Activated CD8-positive, alpha-beta memory T cell treated with anti-CD3 and anti-CD28 coated beads, Interleukin-2, amount 50 U/mL, for 1 hour (primary cell): Measurements from ENCODE around the gene A4GALT.
"Not testable (repeated sequence)": the region's sequence is repeated elsewhere in the genome, so short reads cannot be mapped to it uniquely, and the experiment has no call there.

Experiments
- DNase-seq: peaks from one replicate; pipeline ENCODE4 v3.0.0-alpha.2; 2020; ENCODE audit errors: extremely low read depth

Gene A4GALT

GRCh38 chr22:42740320-42740719, 19.6 kb upstream of the A4GALT start:
- DNase-seq = not testable (repeated sequence)

- DNase-seq = no peak
These were observed 13.7 kb upstream of the A4GALT start for GRCh38 chr22:42734406-42734805.

GRCh38 chr22:42733394-42733793, 12.7 kb upstream of the A4GALT start:
- DNase-seq = not testable (repeated sequence)

GRCh38 chr22:42732081-42732480, 11.4 kb upstream of the A4GALT start:
- no peak for DNase-seq

GRCh38 chr22:42726811-42727210, 6.1 kb upstream of the A4GALT start:
- no peak for DNase-seq

GRCh38 chr22:42725606-42726355, 5.1 kb upstream of the A4GALT start:
- no peak for DNase-seq

- no peak for DNase-seq
These were observed 3.4 kb upstream of the A4GALT start for GRCh38 chr22:42724062-42724461.

GRCh38 chr22:42721045-42721434, 370 bp upstream of the A4GALT start:
- DNase-seq = no peak

GRCh38 chr22:42719656-42720262, 911 bp downstream of the A4GALT start:
- DNase-seq = no peak

GRCh38 chr22:42719133-42719532, 1.5 kb downstream of the A4GALT start:
- no peak for DNase-seq

GRCh38 chr22:42717197-42717928, 3.3 kb downstream of the A4GALT start:
- no peak for DNase-seq

- no peak for DNase-seq
These were observed 4.0 kb downstream of the A4GALT start for GRCh38 chr22:42716649-42717127.

GRCh38 chr22:42716221-42716620, 4.4 kb downstream of the A4GALT start:
- no peak for DNase-seq

- DNase-seq = no peak
These were observed 5.8 kb downstream of the A4GALT start for GRCh38 chr22:42714768-42715390.

- DNase-seq = no peak
These were observed 6.4 kb downstream of the A4GALT start for GRCh38 chr22:42714308-42714707.

- DNase-seq = no peak
These were observed 8.5 kb downstream of the A4GALT start for GRCh38 chr22:42711895-42712837.

GRCh38 chr22:42711281-42711731, 9.4 kb downstream of the A4GALT start:
- DNase-seq = no peak

GRCh38 chr22:42708417-42708816, 12.3 kb downstream of the A4GALT start:
- no peak for DNase-seq

- DNase-seq = no peak
These were observed 13.2 kb downstream of the A4GALT start for GRCh38 chr22:42707496-42707895.

GRCh38 chr22:42704896-42705295, 15.8 kb downstream of the A4GALT start:
- no peak for DNase-seq

- no peak for DNase-seq
These were observed 18.0 kb downstream of the A4GALT start for GRCh38 chr22:42702675-42703074.
